GM21576 (cell line): Measurements from ENCODE around the gene FOSB.

Experiments used
- ATAC-seq: cut with Tn5 transposase; IDR thresholded peaks from one replicate; pipeline ENCODE4 v1.9.1; 2021; ENCODE audit warnings: mild to moderate bottlenecking, moderate library complexity; ENCODE audit not compliant: unreplicated experiment

Gene FOSB

DNA sequence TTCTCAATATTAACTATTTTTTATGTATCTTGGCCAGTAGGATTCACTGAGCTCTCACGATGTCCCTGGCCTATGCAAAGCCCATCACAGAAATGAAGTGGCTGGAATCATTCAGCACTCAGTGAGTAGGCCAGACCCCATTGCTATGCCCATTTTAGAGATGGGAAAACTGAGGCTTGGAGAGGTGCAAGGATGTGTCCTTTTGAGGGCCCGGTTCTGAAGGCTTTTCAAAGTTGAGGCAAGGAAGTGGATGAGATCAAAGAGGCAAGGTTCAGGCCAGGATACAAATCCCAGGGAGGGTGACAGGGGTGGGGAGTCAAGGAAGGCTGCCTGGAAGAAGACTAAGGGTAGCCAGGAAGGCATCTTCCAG, 25.4 kb upstream of the FOSB start:
- no peak for ATAC-seq

DNA sequence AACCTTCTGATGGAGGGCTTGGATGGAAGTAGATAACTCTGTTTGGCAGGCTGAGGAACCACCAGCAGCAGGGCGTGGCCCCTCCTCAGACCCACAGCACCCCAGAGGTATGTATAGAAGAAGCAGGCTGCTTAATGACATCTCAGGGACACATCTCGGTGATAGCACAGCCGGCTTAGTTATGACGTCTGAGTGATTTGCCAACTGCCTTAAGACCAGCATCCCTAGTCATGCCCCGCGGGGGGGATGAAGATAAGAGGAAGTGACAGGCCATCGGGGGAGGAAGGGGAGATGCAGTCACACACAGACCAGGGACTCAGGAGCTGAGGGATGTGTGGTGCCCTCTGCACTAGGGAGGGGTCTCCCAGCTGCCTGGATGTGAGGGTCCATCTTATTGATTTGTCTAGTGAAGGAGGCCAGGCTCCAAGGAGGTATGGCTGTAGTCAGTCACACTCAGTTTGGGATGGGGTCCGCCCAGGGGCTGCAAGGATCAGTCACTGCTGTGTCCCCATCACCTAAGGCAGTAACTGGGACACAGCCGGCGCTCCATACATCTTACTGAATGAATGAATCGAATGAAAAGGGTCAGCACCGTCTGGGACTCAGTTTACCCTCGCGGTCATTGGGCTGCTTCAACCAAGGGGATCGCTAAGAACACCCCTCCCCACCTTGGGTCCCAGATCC, 24.9 kb upstream of the FOSB start:
- ATAC-seq = no peak

DNA sequence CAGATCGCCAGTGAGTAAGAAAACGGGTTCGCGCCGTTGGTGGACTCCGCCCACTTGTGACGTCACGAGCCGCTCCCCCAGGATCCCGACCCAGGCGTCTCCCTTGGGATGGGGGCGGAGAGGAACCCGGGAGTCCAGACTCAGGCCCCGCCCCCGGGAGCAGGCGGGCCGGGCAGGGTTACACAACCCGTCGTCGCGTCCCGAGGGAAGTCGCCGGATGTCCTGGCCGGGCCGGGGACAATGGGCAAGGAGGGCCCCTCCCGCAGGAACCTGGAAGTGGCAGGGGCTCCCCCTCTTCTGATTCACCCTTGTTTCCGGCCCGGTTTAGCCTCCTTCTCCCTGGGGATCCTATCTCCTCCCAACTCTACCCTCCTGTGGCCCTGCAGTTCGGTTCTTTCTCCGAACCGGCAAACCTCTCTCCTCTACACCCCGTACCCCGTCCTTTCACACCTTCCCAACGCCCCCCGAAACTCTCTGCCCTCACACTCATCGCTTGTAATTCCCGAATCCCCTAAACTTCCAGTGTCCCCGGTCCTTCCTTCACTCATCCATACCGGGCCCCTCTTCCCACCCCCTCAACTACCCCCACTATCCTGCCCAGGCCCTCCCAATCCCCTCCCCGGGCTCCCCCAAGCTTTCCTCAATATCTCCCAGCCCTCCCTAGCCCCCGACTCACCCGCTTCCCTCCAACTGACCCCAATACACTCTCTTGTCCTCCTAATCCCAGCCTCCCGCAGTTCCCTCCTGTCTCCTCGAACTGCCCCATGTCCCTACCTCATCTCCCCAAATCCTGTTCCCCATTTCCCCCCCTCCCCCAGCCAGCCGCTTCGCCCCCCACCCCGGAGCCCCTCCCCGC, 24.1 kb upstream of the FOSB start:
- ATAC-seq = no peak

DNA sequence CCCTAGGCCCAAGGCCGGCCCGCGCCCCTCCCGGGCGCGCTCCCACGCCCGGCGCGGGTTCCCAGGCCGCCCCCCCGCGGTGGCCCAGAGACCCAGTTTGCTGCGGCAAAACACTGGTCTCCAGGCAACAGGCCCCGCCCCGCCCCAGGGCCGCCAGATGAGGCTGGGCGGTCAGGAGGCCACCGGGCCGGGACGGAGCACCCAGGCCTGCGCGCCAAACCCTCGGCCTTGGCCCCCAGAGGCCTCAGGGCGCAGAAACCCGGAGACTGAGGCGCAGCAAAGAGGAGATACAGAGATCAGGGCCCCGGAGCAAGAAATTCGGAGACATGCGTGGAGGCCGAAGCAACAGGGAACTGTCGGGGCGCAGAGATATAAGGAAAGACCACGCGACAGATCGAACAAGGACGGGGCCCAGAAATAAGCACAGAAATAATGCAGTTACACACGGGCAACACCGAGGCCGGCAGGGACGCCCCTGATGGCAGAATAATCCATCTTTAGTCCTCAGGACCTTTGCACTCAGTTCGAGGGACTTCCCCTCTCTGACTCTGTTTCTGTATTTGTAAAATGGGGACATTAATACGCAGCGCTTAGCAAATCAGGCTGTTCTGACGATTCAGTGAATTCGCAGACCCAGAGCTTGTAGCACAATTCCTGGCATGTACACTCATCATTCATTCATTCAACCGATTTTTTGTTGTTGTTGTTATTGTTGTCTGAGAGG, 23.3 kb upstream of the FOSB start:
- no peak for ATAC-seq

DNA sequence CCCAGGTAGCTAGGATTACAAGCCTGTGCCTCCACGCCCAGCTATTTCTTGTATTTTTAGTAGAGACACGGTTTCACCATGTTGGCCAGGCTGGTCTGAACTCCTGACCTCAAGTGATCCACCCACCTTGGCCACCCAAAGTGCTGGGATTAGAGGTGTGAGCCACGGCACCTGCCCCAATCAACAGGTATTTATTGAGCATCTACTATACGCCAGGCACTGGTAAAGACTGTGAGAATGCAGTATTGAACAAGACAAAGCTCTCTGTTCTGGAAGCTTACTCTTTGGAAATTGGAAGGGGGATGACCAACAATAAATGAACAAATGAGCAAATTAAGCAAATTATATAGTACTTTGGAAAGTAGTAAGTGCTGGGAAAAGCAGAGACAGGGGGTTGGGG, 22.7 kb upstream of the FOSB start:
- no peak for ATAC-seq

DNA sequence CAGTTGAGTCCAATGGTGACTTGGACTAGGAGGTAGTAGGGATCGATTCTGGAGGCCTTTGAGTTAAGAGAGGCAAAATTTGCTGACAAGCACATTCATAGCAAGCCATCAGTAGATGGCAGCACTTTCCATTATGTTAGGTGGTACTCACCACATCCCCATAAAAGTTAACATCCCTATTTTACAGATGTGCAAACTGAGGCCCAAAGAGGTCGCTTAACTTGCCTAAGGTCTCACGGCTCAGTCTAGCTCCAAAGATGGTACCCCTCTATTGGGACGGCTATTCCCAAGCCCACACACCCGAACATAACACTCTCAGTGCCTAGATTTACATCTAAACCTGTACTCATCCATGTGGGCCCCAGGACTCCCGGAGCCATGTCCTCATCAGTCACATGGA, 21.5 kb upstream of the FOSB start:
- no peak for ATAC-seq

DNA sequence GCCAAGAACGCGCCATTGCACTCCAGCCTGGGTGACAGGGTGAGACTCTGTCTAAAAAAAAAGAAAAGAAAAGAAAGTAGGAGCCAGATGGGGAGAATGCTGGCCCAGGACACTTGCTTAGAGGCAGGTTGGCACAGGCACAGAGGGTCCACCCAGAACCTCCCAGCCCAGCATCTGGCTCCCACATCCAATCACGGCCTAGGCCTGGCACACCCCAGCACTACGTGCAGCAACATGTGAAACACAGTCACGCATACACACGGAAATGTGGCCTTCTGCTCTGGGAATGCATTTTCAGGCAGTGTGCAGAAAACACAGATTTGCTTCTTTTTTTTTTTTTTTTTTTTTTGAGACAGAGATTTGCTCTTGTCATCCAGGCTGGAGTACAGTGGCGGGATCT, 20.9 kb upstream of the FOSB start:
- no peak for ATAC-seq

DNA sequence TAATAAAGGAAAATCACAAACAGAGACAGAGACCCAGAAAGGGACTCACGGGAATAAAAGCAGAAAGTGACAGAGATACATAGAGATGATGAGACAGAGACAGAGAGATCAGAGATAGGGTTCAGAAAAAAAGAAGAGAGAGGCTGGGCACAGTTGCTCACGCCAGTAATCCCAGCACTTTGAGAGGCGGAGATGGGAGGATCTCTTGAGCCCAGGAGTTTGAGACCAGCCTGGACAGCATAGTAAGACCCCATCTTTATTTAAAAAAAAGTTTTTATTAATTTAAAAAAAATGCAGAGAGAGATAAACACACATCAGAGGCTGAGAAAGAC, 19.4 kb upstream of the FOSB start:
- ATAC-seq = no peak

DNA sequence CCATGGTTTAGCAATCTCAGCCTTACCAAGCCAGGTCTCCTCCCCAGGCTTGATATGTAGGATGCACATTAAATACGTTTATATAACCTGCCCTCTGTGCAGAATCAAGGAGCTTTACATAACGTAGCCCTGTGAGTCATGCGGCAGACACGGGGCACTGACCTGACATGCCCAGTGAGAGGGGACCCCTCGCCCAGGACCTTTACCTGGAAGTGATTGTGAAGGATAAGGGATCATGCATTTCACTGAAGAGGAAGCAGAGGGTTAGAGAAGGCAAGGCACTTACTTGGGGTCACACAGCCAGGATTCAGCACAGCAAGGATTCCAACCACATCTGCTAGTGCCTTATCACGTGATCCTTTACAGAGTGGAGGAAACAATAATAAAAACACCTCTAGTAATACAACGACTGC, 18.9 kb upstream of the FOSB start:
- no peak for ATAC-seq

DNA sequence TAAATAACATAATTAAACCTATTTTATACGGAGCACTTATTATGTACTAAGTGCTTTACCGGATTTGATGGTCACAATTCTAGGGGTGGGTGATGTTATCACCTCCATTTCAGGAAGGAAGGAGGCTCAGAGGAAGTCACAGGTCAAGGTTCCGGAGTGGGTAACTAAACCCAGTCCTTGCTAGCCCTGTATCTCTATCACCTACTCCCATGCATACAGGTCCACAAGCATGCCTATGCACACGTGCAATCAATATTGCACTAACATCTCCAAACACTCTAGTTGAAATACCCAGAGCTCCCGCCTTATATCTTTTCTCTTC, 17.8 kb upstream of the FOSB start:
- ATAC-seq = no peak

DNA sequence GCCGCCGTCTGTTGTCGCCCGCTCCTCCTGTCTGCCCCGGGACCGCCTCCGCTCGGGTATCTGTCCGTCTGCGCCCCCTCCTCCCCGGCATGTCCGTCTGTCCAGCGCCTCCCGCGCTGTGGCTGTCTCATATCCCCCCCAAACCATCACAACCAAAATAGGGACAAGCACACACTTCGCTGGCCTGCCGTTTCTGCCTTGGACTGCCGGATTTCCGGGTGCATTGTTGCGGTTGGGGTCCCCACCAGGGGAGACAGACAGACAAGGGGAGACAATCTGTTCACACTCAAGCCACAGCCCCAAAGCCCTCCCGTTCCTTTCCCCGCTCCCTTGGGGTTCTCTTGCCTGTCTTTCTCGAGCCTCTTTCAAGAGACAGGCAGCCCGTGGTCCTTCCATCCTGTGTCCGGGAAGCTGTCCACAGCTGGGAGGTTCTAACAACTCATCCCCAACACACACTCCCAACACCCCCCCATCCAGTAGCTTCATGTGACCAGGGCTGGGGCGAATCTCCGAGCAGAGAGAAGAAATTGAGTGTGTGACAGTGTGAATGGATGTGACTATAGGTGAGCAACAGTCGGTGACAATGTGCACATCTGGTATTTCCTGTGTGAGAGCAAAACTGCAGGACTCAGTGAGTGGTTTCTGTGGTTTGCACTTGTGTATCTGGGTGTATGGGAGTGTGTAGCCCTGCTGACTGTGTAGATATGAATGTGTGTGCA, 16.5 kb upstream of the FOSB start:
- peak; percentile 13 for ATAC-seq

DNA sequence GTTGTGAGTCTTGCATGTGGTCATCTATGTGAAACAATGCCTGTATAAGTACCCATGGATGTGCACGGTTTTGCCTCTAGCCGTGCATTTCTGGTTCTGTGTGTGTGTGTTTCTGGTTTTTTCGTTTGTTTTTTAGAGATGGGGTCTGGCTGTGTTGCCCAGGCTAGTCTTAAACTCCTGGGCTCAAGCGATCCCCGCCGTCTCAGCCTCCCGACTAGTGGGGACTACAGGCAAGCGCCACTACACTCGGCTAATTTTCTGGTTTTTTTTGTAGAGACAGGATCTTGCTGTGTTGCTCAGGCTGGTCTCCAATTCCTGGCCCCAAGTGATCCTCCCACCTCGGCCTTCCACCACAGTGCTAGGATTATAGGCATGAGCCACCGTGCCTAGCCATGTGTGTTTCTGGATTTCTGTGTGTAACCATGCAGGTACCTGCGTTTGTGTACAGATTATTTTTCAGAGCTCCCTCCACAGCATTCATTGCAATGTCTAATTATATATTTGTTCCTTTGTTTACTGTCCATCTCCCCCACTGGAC, 15.9 kb upstream of the FOSB start:
- ATAC-seq = no peak

DNA sequence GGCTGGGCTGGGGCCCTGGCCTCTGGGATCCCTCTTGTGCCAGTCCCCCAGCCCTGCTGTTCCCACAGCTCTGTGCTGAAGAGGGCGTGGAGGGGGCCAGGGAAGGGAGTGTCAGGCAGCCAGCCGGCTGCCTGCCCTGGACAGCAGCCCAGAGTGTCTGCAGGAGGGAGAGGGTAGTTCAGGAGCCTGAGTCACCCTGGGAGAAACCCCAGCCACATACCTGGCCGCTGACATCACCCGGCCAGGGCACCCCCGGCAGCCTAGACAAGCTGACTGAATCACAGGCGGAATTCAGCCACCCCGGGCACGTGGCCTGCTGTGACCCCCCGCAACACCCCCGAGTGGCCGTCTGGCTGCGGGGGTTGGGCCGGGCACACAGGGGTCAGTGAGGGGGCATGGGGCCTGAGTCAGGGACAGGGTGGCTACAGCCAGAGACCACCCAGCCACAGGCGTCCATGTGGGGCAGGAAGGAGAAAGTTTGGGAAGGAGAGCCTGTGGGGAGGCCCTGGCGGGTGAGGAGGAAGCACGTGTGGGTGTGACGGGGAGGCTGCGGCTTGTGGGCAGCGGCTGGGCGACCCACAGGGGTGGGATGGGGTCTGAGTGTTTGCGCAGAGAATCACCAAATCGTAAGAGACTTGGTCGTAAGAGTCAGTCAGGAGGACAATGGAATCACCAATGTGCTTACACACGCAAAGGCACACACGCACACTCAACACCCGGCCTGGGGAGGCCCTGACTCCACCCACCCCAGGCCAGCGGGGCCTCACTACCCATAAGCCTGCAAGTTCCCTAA, 11.9 kb upstream of the FOSB start:
- ATAC-seq = no peak

DNA sequence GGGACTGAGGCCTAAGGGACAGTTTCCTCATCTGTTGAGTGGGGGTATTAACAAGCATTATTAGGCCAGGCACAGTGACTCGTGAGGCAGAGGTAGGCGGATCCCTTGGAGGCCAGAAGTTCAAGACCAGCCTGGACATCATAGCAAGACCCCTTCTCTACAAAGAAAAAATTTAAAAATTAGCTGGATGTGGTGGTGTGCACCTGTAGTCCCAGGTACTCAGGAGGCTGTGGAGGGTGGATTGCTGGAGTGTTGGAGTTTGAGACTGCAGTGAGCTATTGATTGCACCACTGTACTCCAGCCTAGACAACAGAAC, 11.3 kb upstream of the FOSB start:
- no peak for ATAC-seq

DNA sequence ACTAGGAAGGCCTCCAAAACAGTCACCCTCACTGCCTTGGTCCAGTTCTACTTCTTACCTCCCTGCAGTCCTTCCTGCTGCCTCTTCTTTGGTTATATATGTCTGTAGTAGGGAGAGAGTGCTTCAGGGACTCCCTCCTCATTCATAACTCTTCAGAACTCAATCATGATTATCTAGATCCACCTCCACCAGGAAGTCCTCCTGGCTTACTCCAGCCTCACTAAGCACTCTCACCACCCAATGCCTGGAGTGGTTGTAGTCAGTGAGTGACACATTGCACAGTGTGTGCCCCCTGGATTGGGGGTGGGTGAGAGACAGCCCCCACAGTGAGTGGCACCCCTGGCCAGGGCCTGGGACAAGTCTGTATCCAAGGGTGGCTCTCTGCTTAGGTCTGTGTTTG, 10.0 kb upstream of the FOSB start:
- ATAC-seq = no peak

DNA sequence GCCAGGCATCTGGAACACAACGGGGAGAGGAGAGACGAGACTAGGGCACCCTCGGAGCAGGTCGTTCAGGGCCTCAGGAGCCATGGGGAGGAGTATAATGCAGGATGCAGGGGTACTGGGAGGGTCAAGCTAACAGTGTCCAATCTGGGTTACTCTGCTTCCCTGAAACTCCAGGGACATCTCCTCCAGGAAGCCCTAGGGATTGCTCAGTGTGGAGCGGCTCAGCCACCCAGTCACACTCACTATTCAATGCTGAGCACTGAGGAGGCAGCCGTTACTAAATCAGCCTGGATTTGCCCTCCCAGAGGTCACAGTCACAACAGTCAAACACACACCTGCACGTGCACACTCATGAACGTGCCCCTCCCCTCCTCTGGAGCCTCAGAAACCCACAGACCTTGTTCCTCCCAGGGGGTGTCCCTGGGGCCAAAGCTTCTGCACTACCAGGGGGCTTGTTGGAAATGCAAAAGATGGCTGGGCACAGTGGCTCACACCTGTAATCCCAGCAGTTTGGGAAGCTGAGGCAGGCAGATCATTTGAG, 6.9 kb upstream of the FOSB start:
- ATAC-seq = no peak

DNA sequence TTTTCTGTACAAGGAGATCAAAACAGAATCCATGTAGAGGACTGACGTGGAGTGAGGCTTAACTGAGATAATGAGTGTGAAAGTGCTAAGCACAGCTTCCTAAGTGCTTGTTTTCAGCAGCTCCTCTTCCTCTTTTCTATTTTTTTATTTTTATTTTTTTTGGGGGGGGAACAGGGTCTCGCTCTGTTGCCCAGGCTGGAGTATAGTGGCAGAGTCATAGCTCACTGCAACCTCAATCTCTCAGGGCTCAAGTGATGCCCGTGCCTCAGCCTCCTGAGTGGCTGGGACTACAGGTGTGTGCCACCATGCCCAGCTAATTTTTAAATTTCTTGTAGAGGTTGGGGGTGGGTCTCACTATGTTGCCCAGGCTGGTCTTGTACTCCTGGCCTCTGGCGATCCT, 5.6 kb upstream of the FOSB start:
- no peak for ATAC-seq

DNA sequence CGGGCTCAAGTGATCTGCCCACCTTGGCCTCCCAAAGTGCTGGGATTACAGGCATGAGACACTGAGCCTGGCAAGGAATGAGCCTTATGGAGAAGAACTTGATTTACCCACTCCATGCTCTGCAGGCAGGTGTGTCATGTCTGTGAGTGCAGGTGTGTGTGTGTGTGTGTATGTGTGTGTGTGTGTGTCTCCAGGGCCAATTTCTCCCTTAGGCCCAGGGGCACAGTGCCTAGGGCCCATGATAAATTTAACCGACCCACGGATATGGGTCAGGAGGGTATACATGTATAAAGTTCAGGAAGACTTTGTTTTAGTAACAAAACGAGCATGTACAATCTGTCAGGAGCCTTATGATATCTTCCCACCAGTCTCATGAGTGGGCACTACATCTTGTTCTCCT, 4.6 kb upstream of the FOSB start:
- ATAC-seq = no peak

DNA sequence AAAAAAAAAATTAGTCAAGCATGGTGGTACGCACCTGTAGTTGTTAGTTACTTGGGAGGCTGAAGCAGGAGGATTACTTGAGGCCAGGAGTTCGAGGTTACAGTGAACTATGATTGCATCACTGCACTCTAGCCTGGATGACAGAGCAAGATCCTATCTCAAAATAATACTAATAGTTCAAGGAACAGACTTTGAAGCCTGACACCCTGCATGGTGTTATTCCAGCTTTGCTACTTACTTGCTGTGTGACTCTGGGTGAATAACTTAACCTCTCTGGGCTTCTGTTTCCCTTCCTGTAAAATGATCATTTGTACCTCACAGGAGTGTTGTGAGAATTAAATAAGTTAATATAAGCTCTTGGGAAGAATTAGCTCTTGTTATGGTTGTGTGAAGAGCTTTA, 3.5 kb upstream of the FOSB start:
- no peak for ATAC-seq

DNA sequence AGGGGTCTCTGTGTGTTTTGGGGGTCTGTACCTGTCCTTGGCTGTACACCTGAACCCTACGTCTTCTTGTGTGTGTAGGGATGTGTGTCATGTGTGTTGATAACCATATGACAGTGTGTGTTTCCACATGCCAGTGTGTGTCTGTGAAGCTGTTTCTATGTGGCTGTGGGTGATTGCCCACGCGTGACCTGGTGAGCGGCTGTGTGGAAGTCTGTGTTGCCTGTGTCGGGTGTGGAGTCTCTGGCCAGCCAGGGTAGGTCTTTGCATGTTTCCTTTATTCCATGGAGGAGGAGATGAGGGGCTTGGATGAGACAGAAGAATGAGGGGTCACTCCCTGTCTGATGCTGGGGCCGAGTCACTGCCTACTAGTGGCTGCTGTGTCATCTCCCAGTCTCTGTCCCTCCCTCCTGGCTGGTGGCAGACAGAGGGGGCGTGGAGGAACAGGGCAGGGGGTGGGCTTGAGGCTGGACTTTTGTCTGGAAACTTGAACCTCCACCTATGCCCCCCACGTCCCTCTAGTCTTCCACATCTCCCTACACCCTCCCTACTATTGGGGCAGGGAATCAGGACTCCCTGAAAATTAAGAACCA, 2.8 kb upstream of the FOSB start:
- ATAC-seq = no peak
